Activated T-cell treated with anti-CD3 and anti-CD28 coated beads, Interleukin-2, amount 50 U/mL, for 24 hours (primary cell): ENCODE results near the gene DDR1.

ENCODE experiments used
- DNase-seq: peaks from one replicate; pipeline ENCODE4 v3.0.0-alpha.2; 2020
- H3K27ac Mint-ChIP-seq: 2 replicates; pipeline ENCODE4 v1.8.0; 2020; ENCODE audit warnings: mild to moderate bottlenecking, mixed read lengths
- H3K27me3 Mint-ChIP-seq: 2 replicates; pipeline ENCODE4 v1.8.0; 2020; ENCODE audit warnings: mixed read lengths
- H3K36me3 Mint-ChIP-seq: 2 replicates; pipeline ENCODE4 v1.8.0; 2020; ENCODE audit warnings: low read depth, mixed read lengths
- H3K4me1 Mint-ChIP-seq: 2 replicates; pipeline ENCODE4 v1.8.0; 2020; ENCODE audit warnings: low read depth, mixed read lengths
- H3K4me3 Mint-ChIP-seq: 2 replicates; pipeline ENCODE4 v1.8.0; 2020; ENCODE audit warnings: mild to moderate bottlenecking, moderate library complexity, mixed read lengths
- H3K9me3 Mint-ChIP-seq: 2 replicates; pipeline ENCODE4 v1.8.0; 2020; ENCODE audit warnings: mixed read lengths

The DDR1 gene

DNA sequence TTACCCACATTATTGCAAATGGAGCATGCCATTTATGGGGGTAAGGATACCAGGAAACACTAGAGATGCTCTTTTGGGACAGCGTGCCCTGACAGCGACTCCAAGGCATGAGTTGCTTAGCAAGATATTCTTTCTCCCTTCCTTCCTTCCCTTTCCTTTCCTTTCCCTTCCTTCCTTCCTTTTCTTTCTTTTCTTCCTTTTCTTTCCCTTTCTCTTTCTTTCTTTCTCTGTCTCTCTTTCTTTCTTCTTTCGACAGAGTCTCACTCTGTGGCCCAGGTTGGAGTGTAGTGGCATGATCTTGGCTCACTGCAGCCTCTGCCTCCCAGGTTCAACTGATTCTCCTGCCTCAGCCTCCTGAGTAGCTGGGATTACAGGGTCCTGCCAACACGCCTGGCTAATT is 59.7 kb downstream of the DDR1 start:
- no peak overlapping the region for H3K27ac Mint-ChIP-seq
- H3K27me3 Mint-ChIP-seq: peaks cover 74% of the 10 kb centered on the region
- H3K9me3 Mint-ChIP-seq: no peaks in the 10 kb centered on the region
- no peaks in the 10 kb centered on the region for H3K36me3 Mint-ChIP-seq
- H3K4me1 Mint-ChIP-seq: no peaks in the 10 kb centered on the region
- H3K4me3 Mint-ChIP-seq: no peak overlapping the region
- DNase-seq: no peak

DNA sequence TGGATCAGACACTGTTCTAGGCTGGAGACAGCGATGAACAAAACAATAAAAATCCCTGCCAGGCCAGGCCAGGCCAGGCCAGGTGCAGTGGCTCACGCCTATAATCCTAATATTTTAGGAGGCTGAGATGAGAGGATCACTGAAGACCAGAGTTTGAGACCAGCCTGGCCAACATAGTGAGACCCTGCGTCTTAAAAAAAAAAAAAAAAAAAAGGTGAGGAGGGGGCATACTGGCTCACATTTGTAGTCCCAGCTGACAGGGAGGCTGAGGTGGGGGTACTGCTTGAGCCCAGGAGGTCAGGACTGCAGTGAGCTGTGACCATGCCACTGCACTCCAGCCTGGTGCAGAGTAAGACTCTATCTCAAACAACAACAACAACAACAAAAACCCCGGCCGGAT is 61.0 kb downstream of the DDR1 start:
- no peak overlapping the region for H3K4me3 Mint-ChIP-seq
- no peak overlapping the region for H3K27ac Mint-ChIP-seq
- H3K27me3 Mint-ChIP-seq: peaks cover 76% of the 10 kb centered on the region
- no peak for DNase-seq
- no peaks in the 10 kb centered on the region for H3K36me3 Mint-ChIP-seq
- no peaks in the 10 kb centered on the region for H3K9me3 Mint-ChIP-seq
- no peaks in the 10 kb centered on the region for H3K4me1 Mint-ChIP-seq

DNA sequence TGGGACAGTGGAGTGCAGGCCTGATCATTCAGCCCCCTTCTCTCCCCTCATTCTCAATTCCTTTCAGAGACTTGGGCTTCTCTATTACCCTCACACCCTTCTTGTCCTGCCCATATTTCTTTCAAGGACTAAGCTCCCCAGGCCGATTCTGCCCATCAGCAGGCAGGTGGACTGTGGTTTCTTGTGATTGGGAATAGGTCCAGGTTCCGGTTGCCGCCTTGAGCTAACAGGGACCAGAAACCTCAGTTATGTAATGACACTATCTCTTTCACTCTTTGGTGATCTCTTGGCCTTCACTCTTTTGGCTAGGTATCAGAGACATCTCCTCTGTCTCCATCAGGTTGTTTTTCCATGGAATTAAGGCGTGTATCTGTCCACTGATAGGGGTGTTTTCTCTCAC is 62.9 kb downstream of the DDR1 start:
- H3K27me3 Mint-ChIP-seq: peaks cover 68% of the 10 kb centered on the region
- H3K4me1 Mint-ChIP-seq: peaks cover 7% of the 10 kb centered on the region

GRCh38 chr6:30948811-30949210 is 64.5 kb downstream of the DDR1 start:
- H3K27ac Mint-ChIP-seq: no peak overlapping the region
- DNase-seq: no peak
- no peak overlapping the region for H3K4me3 Mint-ChIP-seq
- H3K4me1 Mint-ChIP-seq: peaks cover 7% of the 10 kb centered on the region
- H3K9me3 Mint-ChIP-seq: no peaks in the 10 kb centered on the region
- no peaks in the 10 kb centered on the region for H3K36me3 Mint-ChIP-seq
- H3K27me3 Mint-ChIP-seq: peaks cover 55% of the 10 kb centered on the region

More for the DNA sequence above, 62.9 kb downstream of the DDR1 start:
- no peak overlapping the region for H3K27ac Mint-ChIP-seq
- no peaks in the 10 kb centered on the region for H3K36me3 Mint-ChIP-seq
- no peaks in the 10 kb centered on the region for H3K9me3 Mint-ChIP-seq
- no peak overlapping the region for H3K4me3 Mint-ChIP-seq
- DNase-seq: no peak
